HCT116 (cell line): ENCODE data around the gene SLC27A2. TPM values are rescaled to one million over a fixed set of nuclear protein-coding genes. Genes with fewer than 3 reads are reported as not detected.

ENCODE experiments used
- ATAC-seq: fragments of 200-7000 bp; cut with Tn5 transposase; 2 replicates; pipeline ENCODE4 v1.9.1; 2020; ENCODE audit warnings: mild to moderate bottlenecking, moderate library complexity
- BruUV-seq: library from RNA; stranded (reverse); fragments of 400-500 nt; replicated peaks from 2 replicates; lab custom pipeline; 2021; lab: Mats Ljungman, UMichigan
- CTCF ChIA-PET: fragments of 300-600 bp; sonication (Branson Sonifier 250); formaldehyde crosslinking; loops from one replicate; lab custom pipeline; 2021; ENCODE audit warnings: antibody characterized with exemption; lab: Charles Lee
- POLR2A ChIA-PET: fragments of 300-600, 350-600 bp; sonication (Branson Sonifier 250); formaldehyde crosslinking; loops from one replicate; lab custom pipeline; 2021; ENCODE audit warnings: antibody characterized with exemption; lab: Charles Lee
- RAD21 ChIA-PET, 2 experiments: fragments of 300-600 bp; sonication (Branson Sonifier 250); formaldehyde crosslinking; loops; one replicate each; lab custom pipeline; 2023; ENCODE audit warnings: low total read pairs in 2 of 2; ENCODE audit not compliant: uncharacterized antibody in 2 of 2, unreplicated experiment in 2 of 2, low non-redundant PET in 1 of 2; lab: Charles Lee
- DNase-seq: peaks from one replicate; pipeline ENCODE4 v3.0.0-alpha.2; 2010; ENCODE audit warnings: low read depth, low spot score
- H2AFZ ChIP-seq: fragments of 200-600 bp; shearing (Covaris generic), sonication (generic); 2 replicates; pipeline ENCODE4 v1.6.1; 2017; ENCODE audit warnings: low read depth, mixed run types, mixed read lengths, antibody characterized with exemption, low read length; ENCODE audit not compliant: poor library complexity, severe bottlenecking
- H3K27ac ChIP-seq: 2 replicates; pipeline ENCODE4 v1.5.1; 2012; ENCODE audit warnings: low read depth, low read length
- H3K27me3 ChIP-seq: fragments of 200-600 bp; sonication (generic); 2 replicates; pipeline ENCODE4 v1.6.1; 2016; ENCODE audit warnings: mixed run types, low read length, mixed read lengths; ENCODE audit not compliant: insufficient read depth
- H3K36me3 ChIP-seq, 2 experiments: fragments of 200-500 bp in 1 of 2; fragments of 200-600 bp in 1 of 2; sonication (Bioruptor generic) in 1 of 2; sonication (generic) in 1 of 2; 2 replicates each; pipeline versions ENCODE4 v1.5.1 to v1.6.1; 2014 to 2016; ENCODE audit warnings: low read length in 2 of 2, inconsistent platforms in 1 of 2, mixed read lengths in 1 of 2, mixed run types in 1 of 2; ENCODE audit not compliant: insufficient read depth in 2 of 2, control insufficient read depth in 1 of 2
- H3K4me1 ChIP-seq, 2 experiments: fragments of 200-600 bp in 1 of 2; sonication (generic) in 1 of 2; 2 replicates each; pipeline versions ENCODE4 v1.5.1 to v1.6.1; 2012 to 2017; ENCODE audit warnings: low read length in 2 of 2, inconsistent platforms in 1 of 2, mild to moderate bottlenecking in 1 of 2, mixed read lengths in 1 of 2, mixed run types in 1 of 2, moderate library complexity in 1 of 2; ENCODE audit not compliant: insufficient read depth in 2 of 2, control insufficient read depth in 1 of 2
- H3K4me2 ChIP-seq: fragments of 200-600 bp; sonication (generic); 2 replicates; pipeline ENCODE4 v1.6.1; 2017; ENCODE audit warnings: mixed run types, low read length, mixed read lengths
- H3K4me3 ChIP-seq, 2 experiments: fragments of 200-600 bp in 1 of 2; sonication (generic) in 1 of 2; replicated peaks in 1 of 2; 2 replicates each; pipeline ENCODE4 v1.5.1; 2011 to 2016; ENCODE audit warnings: low read length in 2 of 2, control low read depth in 1 of 2, low read depth in 1 of 2, mild to moderate bottlenecking in 1 of 2, mixed read lengths in 1 of 2, mixed run types in 1 of 2
- H3K79me2 ChIP-seq: fragments of 200-600 bp; sonication (generic); 2 replicates; pipeline ENCODE4 v1.6.1; 2017; ENCODE audit warnings: mild to moderate bottlenecking, mixed run types, low read length, moderate library complexity, mixed read lengths; ENCODE audit not compliant: insufficient read depth
- H3K9ac ChIP-seq: fragments of 200-600 bp; sonication (generic); 2 replicates; pipeline ENCODE4 v1.6.1; 2016; ENCODE audit warnings: low read length, mixed read lengths
- H3K9me2 ChIP-seq: fragments of 200-600 bp; sonication (generic), shearing (Covaris generic); 2 replicates; pipeline ENCODE4 v1.6.1; 2017; ENCODE audit warnings: mixed run types, mild to moderate bottlenecking, moderate library complexity; ENCODE audit not compliant: insufficient read depth
- H3K9me3 ChIP-seq, 2 experiments: fragments of 200-500 bp in 1 of 2; fragments of 200-600 bp in 1 of 2; sonication (Bioruptor generic) in 1 of 2; sonication (generic) in 1 of 2; 2 replicates each; pipeline ENCODE4 v1.6.1; 2014 to 2017; ENCODE audit warnings: low read length in 2 of 2, mixed read lengths in 2 of 2, inconsistent platforms in 1 of 2, low read depth in 1 of 2, mild to moderate bottlenecking in 1 of 2, mixed run types in 1 of 2, moderate library complexity in 1 of 2; ENCODE audit not compliant: control insufficient read depth in 1 of 2, insufficient read depth in 1 of 2
- H4K20me1 ChIP-seq: fragments of 200-600 bp; sonication (generic), shearing (Covaris generic); 2 replicates; pipeline ENCODE4 v1.6.1; 2017; ENCODE audit warnings: mixed run types, mild to moderate bottlenecking, moderate library complexity; ENCODE audit not compliant: insufficient read depth
- EGR1 ChIP-seq: IDR thresholded peaks from 2 replicates; pipeline ENCODE4 v1.6.1; 2012; ENCODE audit warnings: low read depth
- ELF1 ChIP-seq: IDR thresholded peaks from 2 replicates; pipeline ENCODE4 v1.6.1; 2012; ENCODE audit warnings: low read depth, borderline replicate concordance
- MAX ChIP-seq: IDR thresholded peaks from 2 replicates; pipeline ENCODE4 v1.6.1; 2012
- POLR2A ChIP-seq: IDR thresholded peaks from 2 replicates; pipeline ENCODE4 v1.7.0; 2011; ENCODE audit warnings: borderline replicate concordance; ENCODE audit not compliant: insufficient read depth, insufficient read length; ENCODE audit errors: extremely low read depth
- POLR2AphosphoS5 ChIP-seq: IDR thresholded peaks from 2 replicates; pipeline ENCODE4 v1.6.1; 2011; ENCODE audit warnings: mild to moderate bottlenecking, low read depth, low read length, moderate library complexity
- RAD21 ChIP-seq: IDR thresholded peaks from 2 replicates; pipeline ENCODE4 v1.6.1; 2012; ENCODE audit warnings: low read depth, mild to moderate bottlenecking
- SP1 ChIP-seq: IDR thresholded peaks from 2 replicates; pipeline ENCODE4 v1.6.1; 2012; ENCODE audit warnings: low read depth
- SRF ChIP-seq: IDR thresholded peaks from 2 replicates; pipeline ENCODE4 v1.6.1; 2012; ENCODE audit warnings: low read depth
- TCF7L2 ChIP-seq: IDR thresholded peaks from 2 replicates; pipeline ENCODE4 v1.7.0; 2011; ENCODE audit warnings: borderline replicate concordance, inconsistent platforms; ENCODE audit not compliant: insufficient read depth, insufficient read length; ENCODE audit errors: extremely low read depth
- YY1 ChIP-seq: IDR thresholded peaks from 2 replicates; pipeline ENCODE4 v1.6.1; 2011; ENCODE audit warnings: low read length, low read depth, moderate library complexity, mild to moderate bottlenecking; ENCODE audit not compliant: insufficient replicate concordance; ENCODE audit errors: extremely low read depth
- intact Hi-C: fragments of 100-400 bp; cut with micrococcal nuclease; formaldehyde crosslinking; loops from 2 replicates; pipeline ENCODE4 v1.10.0; 2022
- total RNA-seq: library from RNA; stranded (reverse); gene quantifications from one replicate; pipeline ENCODE4 v1.2.1, GENCODE V29; 2021; ENCODE audit not compliant: unreplicated experiment
- TF ChIP-seq, protein P1 (sequence below), 3 experiments: fragments of 200-600 bp in 1 of 3; sonication (generic) in 1 of 3; IDR thresholded peaks in 2 of 3; conservative IDR thresholded peaks in 1 of 3; 2 replicates each; pipeline ENCODE4 v1.5.1; 2012 to 2017; ENCODE audit warnings: low read depth in 2 of 3, low read length in 2 of 3, antibody characterized with exemption in 1 of 3, borderline replicate concordance in 1 of 3, control low read depth in 1 of 3, mild to moderate bottlenecking in 1 of 3, mixed read lengths in 1 of 3, mixed run types in 1 of 3, moderate library complexity in 1 of 3; ENCODE audit not compliant: insufficient read depth in 1 of 3
- TF ChIP-seq, protein P2 (sequence below): IDR thresholded peaks from 2 replicates; pipeline ENCODE4 v1.6.1; 2012; ENCODE audit warnings: low read depth

Gene SLC27A2
- total RNA-seq, 1 experiment from 2014 or later: 14.0 TPM

GRCh38 chr15:50246631-50247030 is 64.6 kb downstream of the SLC27A2 start:
- no TSS peak for BruUV-seq
- CTCF ChIA-PET: no interaction called here
- RAD21 ChIA-PET: no interaction called here

GRCh38 chr15:50247819-50248655 is 66.0 kb downstream of the SLC27A2 start:
- CTCF ChIA-PET: no interaction called here
- intact Hi-C loops: no loop called here
- Histone ChIP-seq H3K4me2 (no peak overlapping the region), H3K36me3 (no peaks in the 10 kb centered on the region), H3K9me2 (no peaks in the 10 kb centered on the region), H3K4me3 (no peak overlapping the region), H3K9me3 (no peaks in the 10 kb centered on the region), H3K27ac (no peak overlapping the region), H3K4me1 (no peaks in the 10 kb centered on the region), H3K9ac (no peak overlapping the region), H3K79me2 (no peaks in the 10 kb centered on the region), H2AFZ (no peak overlapping the region), H4K20me1 (no peaks in the 10 kb centered on the region), H3K27me3 (peaks cover 3% of the 10 kb centered on the region; the same call in 1 of the 2 replicates)
- POLR2A ChIA-PET: no interaction called here
- no TSS peak for BruUV-seq
- RAD21 ChIA-PET: no interaction called here
- no peak for DNase-seq
- ATAC-seq: no peak
- TF ChIP-seq POLR2A (no peak), SRF (no peak), MAX (no peak), YY1 (no peak), SP1 (no peak), TCF7L2 (no peak), RAD21 (no peak), EGR1 (no peak), ELF1 (no peak), POLR2AphosphoS5 (no peak)
- TF ChIP-seq, protein P1, sequence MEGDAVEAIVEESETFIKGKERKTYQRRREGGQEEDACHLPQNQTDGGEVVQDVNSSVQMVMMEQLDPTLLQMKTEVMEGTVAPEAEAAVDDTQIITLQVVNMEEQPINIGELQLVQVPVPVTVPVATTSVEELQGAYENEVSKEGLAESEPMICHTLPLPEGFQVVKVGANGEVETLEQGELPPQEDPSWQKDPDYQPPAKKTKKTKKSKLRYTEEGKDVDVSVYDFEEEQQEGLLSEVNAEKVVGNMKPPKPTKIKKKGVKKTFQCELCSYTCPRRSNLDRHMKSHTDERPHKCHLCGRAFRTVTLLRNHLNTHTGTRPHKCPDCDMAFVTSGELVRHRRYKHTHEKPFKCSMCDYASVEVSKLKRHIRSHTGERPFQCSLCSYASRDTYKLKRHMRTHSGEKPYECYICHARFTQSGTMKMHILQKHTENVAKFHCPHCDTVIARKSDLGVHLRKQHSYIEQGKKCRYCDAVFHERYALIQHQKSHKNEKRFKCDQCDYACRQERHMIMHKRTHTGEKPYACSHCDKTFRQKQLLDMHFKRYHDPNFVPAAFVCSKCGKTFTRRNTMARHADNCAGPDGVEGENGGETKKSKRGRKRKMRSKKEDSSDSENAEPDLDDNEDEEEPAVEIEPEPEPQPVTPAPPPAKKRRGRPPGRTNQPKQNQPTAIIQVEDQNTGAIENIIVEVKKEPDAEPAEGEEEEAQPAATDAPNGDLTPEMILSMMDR (IDR thresholded peaks at IDR 0.05 in 2 of 3, conservative IDR thresholded peaks at IDR 0.05 in 1 of 3; ENCODE audit: borderline replicate concordance in 1 of 3, insufficient read depth in 1 of 3, low read depth in 2 of 3, low read length in 2 of 3): no peak
- TF ChIP-seq, protein P2, sequence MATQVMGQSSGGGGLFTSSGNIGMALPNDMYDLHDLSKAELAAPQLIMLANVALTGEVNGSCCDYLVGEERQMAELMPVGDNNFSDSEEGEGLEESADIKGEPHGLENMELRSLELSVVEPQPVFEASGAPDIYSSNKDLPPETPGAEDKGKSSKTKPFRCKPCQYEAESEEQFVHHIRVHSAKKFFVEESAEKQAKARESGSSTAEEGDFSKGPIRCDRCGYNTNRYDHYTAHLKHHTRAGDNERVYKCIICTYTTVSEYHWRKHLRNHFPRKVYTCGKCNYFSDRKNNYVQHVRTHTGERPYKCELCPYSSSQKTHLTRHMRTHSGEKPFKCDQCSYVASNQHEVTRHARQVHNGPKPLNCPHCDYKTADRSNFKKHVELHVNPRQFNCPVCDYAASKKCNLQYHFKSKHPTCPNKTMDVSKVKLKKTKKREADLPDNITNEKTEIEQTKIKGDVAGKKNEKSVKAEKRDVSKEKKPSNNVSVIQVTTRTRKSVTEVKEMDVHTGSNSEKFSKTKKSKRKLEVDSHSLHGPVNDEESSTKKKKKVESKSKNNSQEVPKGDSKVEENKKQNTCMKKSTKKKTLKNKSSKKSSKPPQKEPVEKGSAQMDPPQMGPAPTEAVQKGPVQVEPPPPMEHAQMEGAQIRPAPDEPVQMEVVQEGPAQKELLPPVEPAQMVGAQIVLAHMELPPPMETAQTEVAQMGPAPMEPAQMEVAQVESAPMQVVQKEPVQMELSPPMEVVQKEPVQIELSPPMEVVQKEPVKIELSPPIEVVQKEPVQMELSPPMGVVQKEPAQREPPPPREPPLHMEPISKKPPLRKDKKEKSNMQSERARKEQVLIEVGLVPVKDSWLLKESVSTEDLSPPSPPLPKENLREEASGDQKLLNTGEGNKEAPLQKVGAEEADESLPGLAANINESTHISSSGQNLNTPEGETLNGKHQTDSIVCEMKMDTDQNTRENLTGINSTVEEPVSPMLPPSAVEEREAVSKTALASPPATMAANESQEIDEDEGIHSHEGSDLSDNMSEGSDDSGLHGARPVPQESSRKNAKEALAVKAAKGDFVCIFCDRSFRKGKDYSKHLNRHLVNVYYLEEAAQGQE: no peak

More at GRCh38 chr15:50246631-50247030, 64.6 kb downstream of the SLC27A2 start:
- H3K27me3 ChIP-seq: peaks cover 3% of the 10 kb centered on the region; the same call in 1 of the 2 replicates
- no peak overlapping the region for H2AFZ ChIP-seq
- H4K20me1 ChIP-seq: no peaks in the 10 kb centered on the region
- no peaks in the 10 kb centered on the region for H3K9me3 ChIP-seq
- H3K4me3 ChIP-seq: no peak overlapping the region
- no peak for TF ChIP-seq SRF
- TF ChIP-seq, all 23 proteins: peak for 0
- no peaks in the 10 kb centered on the region for H3K79me2 ChIP-seq
- POLR2A ChIA-PET: no interaction called here
- H3K9ac ChIP-seq: no peak overlapping the region
- H3K36me3 ChIP-seq: no peaks in the 10 kb centered on the region
- H3K9me2 ChIP-seq: no peaks in the 10 kb centered on the region
- DNase-seq (no peak), ATAC-seq (no peak)
- intact Hi-C loops: no loop called here
- no peak overlapping the region for H3K4me2 ChIP-seq
- no peak overlapping the region for H3K27ac ChIP-seq
- no peaks in the 10 kb centered on the region for H3K4me1 ChIP-seq
